DND-41 (cell line): ENCODE measurements around the gene PAK5.

ENCODE experiments used
- EZH2 ChIP-seq: IDR thresholded peaks from 3 replicates; pipeline ENCODE4 v1.6.1; 2012; ENCODE audit warnings: borderline replicate concordance, low read depth, mild to moderate bottlenecking, moderate library complexity, low read length, inconsistent platforms; ENCODE audit not compliant: severe bottlenecking
- TF ChIP-seq, protein P1 (sequence below): IDR thresholded peaks from 2 replicates; pipeline ENCODE4 v1.5.1; 2012; ENCODE audit warnings: borderline replicate concordance, low read length, moderate library complexity, mild to moderate bottlenecking; ENCODE audit not compliant: poor library complexity, severe bottlenecking; ENCODE audit errors: extremely low read depth

DNA sequence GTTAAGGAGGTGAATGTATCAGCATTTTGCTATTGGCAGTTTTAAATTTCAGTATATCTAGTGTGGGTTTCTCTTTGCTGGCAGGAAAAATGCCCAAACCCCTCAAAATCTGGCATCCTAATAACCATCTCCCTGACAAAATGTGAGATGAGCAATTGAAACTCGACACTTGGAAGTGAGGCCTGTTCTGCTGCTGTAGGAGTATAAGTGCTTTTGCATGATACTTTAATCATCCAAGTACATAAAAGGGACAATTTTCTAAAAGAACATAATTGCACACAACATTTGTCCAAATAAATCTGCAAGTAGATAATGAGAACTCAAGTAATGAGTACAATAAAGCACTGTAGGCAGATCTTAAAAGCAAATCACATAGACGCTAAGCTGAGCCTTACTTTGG, 288.0 kb downstream of the PAK5 start:
- TF ChIP-seq, protein P1, sequence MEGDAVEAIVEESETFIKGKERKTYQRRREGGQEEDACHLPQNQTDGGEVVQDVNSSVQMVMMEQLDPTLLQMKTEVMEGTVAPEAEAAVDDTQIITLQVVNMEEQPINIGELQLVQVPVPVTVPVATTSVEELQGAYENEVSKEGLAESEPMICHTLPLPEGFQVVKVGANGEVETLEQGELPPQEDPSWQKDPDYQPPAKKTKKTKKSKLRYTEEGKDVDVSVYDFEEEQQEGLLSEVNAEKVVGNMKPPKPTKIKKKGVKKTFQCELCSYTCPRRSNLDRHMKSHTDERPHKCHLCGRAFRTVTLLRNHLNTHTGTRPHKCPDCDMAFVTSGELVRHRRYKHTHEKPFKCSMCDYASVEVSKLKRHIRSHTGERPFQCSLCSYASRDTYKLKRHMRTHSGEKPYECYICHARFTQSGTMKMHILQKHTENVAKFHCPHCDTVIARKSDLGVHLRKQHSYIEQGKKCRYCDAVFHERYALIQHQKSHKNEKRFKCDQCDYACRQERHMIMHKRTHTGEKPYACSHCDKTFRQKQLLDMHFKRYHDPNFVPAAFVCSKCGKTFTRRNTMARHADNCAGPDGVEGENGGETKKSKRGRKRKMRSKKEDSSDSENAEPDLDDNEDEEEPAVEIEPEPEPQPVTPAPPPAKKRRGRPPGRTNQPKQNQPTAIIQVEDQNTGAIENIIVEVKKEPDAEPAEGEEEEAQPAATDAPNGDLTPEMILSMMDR, result no peak
- TF ChIP-seq EZH2, result no peak
